ENCODE data around the gene RHOBTB1.

Gene RHOBTB1

GRCh38 chr10:60849740-60850139 lies 94.2 kb downstream of the RHOBTB1 start:
- ChIA-PET CTCF (no interaction called here), POLR2A (no interaction called here)
- Histone ChIP-seq H3K4me1 (ENCODE audit: control insufficient read depth, insufficient read depth, low read length) (no peaks in the 10 kb centered on the region), H3K36me3 (ENCODE audit: control insufficient read depth in 2 of 2, insufficient read depth in 1 of 2, low read length in 2 of 2) (no peaks in the 10 kb centered on the region), H3K9me3 (ENCODE audit: control insufficient read depth, insufficient read depth, low read depth, low read length) (no peaks in the 10 kb centered on the region), H3K4me3 (ENCODE audit: low read depth, low read length) (no peak overlapping the region), H3K27ac (ENCODE audit: extremely low read depth, low read depth, low read length) (no peak overlapping the region)
- no peak for TF ChIP-seq BCL6B (tag by site-specific recombination; IDR thresholded peaks at IDR 0.05)

GRCh38 chr10:60849217-60849616 lies 94.8 kb downstream of the RHOBTB1 start:
- H3K27ac ChIP-seq (ENCODE audit: extremely low read depth, low read depth, low read length) = no peak overlapping the region
- H3K36me3 ChIP-seq (ENCODE audit: control insufficient read depth in 2 of 2, insufficient read depth in 1 of 2, low read length in 2 of 2) = no peaks in the 10 kb centered on the region
- H3K4me1 ChIP-seq (ENCODE audit: control insufficient read depth, insufficient read depth, low read length) = no peaks in the 10 kb centered on the region
- no peaks in the 10 kb centered on the region for H3K9me3 ChIP-seq (ENCODE audit: control insufficient read depth, insufficient read depth, low read depth, low read length)
- ChIA-PET POLR2A (no interaction called here), CTCF (no interaction called here)
- no peak for TF ChIP-seq ZNF202 (tag by site-specific recombination; IDR thresholded peaks at IDR 0.05; ENCODE audit: borderline replicate concordance)
- H3K4me3 ChIP-seq (ENCODE audit: low read depth, low read length) = no peak overlapping the region

GRCh38 chr10:60848680-60849079 lies 95.3 kb downstream of the RHOBTB1 start:
- H3K36me3 ChIP-seq (ENCODE audit: control insufficient read depth in 2 of 2, insufficient read depth in 1 of 2, low read length in 2 of 2) = no peaks in the 10 kb centered on the region
- H3K9me3 ChIP-seq (ENCODE audit: control insufficient read depth, insufficient read depth, low read depth, low read length) = no peaks in the 10 kb centered on the region
- H3K4me3 ChIP-seq (ENCODE audit: low read depth, low read length) = no peak overlapping the region
- CTCF ChIA-PET = no interaction called here
- POLR2A ChIA-PET = no interaction called here
- TF ChIP-seq ZNF23 (tag by site-specific recombination; IDR thresholded peaks at IDR 0.05; ENCODE audit: borderline replicate concordance) (no peak), ZNF623 (tag by site-specific recombination; IDR thresholded peaks at IDR 0.05) (no peak), ZNF558 (tag by site-specific recombination; IDR thresholded peaks at IDR 0.05) (no peak), PRDM6 (tag by site-specific recombination; IDR thresholded peaks at IDR 0.05) (no peak), KLF9 (tag by site-specific recombination; IDR thresholded peaks at IDR 0.05; ENCODE audit: low read depth) (no peak), ZNF645 (tag by site-specific recombination; IDR thresholded peaks at IDR 0.05) (no peak), ZNF324 (tag by site-specific recombination; IDR thresholded peaks at IDR 0.05) (no peak), ZNF707 (tag by site-specific recombination; IDR thresholded peaks at IDR 0.05) (no peak), ZSCAN30 (tag by site-specific recombination; IDR thresholded peaks at IDR 0.05) (no peak), ZNF394 (tag by site-specific recombination; IDR thresholded peaks at IDR 0.05; ENCODE audit: borderline replicate concordance) (no peak), ZNF776 (tag by site-specific recombination; IDR thresholded peaks at IDR 0.05; ENCODE audit: borderline replicate concordance) (no peak), ZBTB20 (tag by site-specific recombination; IDR thresholded peaks at IDR 0.05) (no peak), OSR2 (tag by site-specific recombination; IDR thresholded peaks at IDR 0.05) (no peak)
- no peak overlapping the region for H3K27ac ChIP-seq (ENCODE audit: extremely low read depth, low read depth, low read length)
- H3K4me1 ChIP-seq (ENCODE audit: control insufficient read depth, insufficient read depth, low read length) = no peaks in the 10 kb centered on the region

- no peaks in the 10 kb centered on the region for H3K9me3 ChIP-seq (ENCODE audit: control insufficient read depth, insufficient read depth, low read depth, low read length)
- no peaks in the 10 kb centered on the region for H3K4me1 ChIP-seq (ENCODE audit: control insufficient read depth, insufficient read depth, low read length)
- no peaks in the 10 kb centered on the region for H3K36me3 ChIP-seq (ENCODE audit: control insufficient read depth in 2 of 2, insufficient read depth in 1 of 2, low read length in 2 of 2)
- no peak overlapping the region for H3K4me3 ChIP-seq (ENCODE audit: low read depth, low read length)
- H3K27ac ChIP-seq (ENCODE audit: extremely low read depth, low read depth, low read length) = no peak overlapping the region
- CTCF ChIA-PET = interaction anchor here (0.7 kb wide), 1 partner anchor 17 kb away, joined by 3 read pairs; no protein-coding TSS in a partner anchor
- POLR2A ChIA-PET = no interaction called here
- TF ChIP-seq ZEB2 (tag by site-specific recombination; IDR thresholded peaks at IDR 0.05) = no peak
- TF ChIP-seq SP2 (tag by site-specific recombination; IDR thresholded peaks at IDR 0.05) = no peak
- TF ChIP-seq ZSCAN5A (tag by site-specific recombination; IDR thresholded peaks at IDR 0.05) = no peak
- 0 out of 2 replicates have a peak, but pooled peaks have one; percentile 26 for TF ChIP-seq ATF2 (tag by site-specific recombination; IDR thresholded peaks at IDR 0.05; ENCODE audit: low read depth)
These were observed 95.9 kb downstream of the RHOBTB1 start for GRCh38 chr10:60848126-60848525.

All from HEK293 (cell line).